Calu3 (cell line): Measurements from ENCODE around the gene YARS2. TPM values are rescaled to one million over a fixed set of nuclear protein-coding genes. Genes with fewer than 3 reads are reported as not detected.

ENCODE experiments used
- Bru-seq: library from RNA; stranded (reverse); fragments of 400-500 nt; gene quantifications from one replicate; lab custom pipeline; 2021; lab: Mats Ljungman, UMichigan
- BruChase-seq, 2 experiments: library from RNA; stranded (reverse); fragments of 400-500 nt; gene quantifications; one replicate each; lab custom pipeline; 2021; lab: Mats Ljungman, UMichigan
- BruUV-seq: library from RNA; stranded (reverse); fragments of 400-500 nt; replicated peaks from 2 replicates; lab custom pipeline; 2021; lab: Mats Ljungman, UMichigan
- CTCF ChIA-PET: fragments of 300-600 bp; sonication (Branson Sonifier 250); formaldehyde crosslinking; loops from one replicate; lab custom pipeline; 2022; ENCODE audit warnings: antibody characterized with exemption; lab: Charles Lee
- DNase-seq: peaks from one replicate; pipeline ENCODE4 v3.0.0; 2022
- H3K27ac Mint-ChIP-seq: one replicate; pipeline ENCODE4 v1.8.0; 2022; ENCODE audit warnings: mixed read lengths; ENCODE audit not compliant: unreplicated experiment
- H3K27me3 Mint-ChIP-seq: one replicate; pipeline ENCODE4 v1.8.0; 2022; ENCODE audit warnings: mixed read lengths; ENCODE audit not compliant: unreplicated experiment
- H3K36me3 Mint-ChIP-seq: one replicate; pipeline ENCODE4 v1.8.0; 2022; ENCODE audit warnings: mild to moderate bottlenecking, moderate library complexity, mixed read lengths; ENCODE audit not compliant: insufficient read depth, unreplicated experiment
- H3K4me1 Mint-ChIP-seq: one replicate; pipeline ENCODE4 v1.8.0; 2022; ENCODE audit warnings: mild to moderate bottlenecking, low read depth, mixed read lengths; ENCODE audit not compliant: unreplicated experiment
- H3K4me3 Mint-ChIP-seq: one replicate; pipeline ENCODE4 v1.8.0; 2022; ENCODE audit warnings: mild to moderate bottlenecking, low read depth, moderate library complexity, mixed read lengths; ENCODE audit not compliant: unreplicated experiment
- H3K9me3 Mint-ChIP-seq: one replicate; pipeline ENCODE4 v1.8.0; 2022; ENCODE audit warnings: low read depth, mixed read lengths; ENCODE audit not compliant: unreplicated experiment
- intact Hi-C: fragments of 100-400 bp; cut with micrococcal nuclease; formaldehyde crosslinking; loops from one replicate; pipeline ENCODE4 v1.10.0; 2022; ENCODE audit not compliant: unreplicated experiment
- long read RNA-seq: library from polyadenylated mRNA; stranded (forward); transcript quantifications from one replicate; pipeline ENCODE4 v2.0.0, GENCODE V29; 2022
- total RNA-seq: library from RNA; stranded (reverse); gene quantifications from 2 replicates; pipeline ENCODE4 v1.2.3, GENCODE V29; 2022
- TF ChIP-seq, protein P1 (sequence below): fragments of 200-600 bp; IDR thresholded peaks from one replicate; pipeline ENCODE4 v1.8.0; 2022; ENCODE audit warnings: antibody characterized with exemption; ENCODE audit not compliant: unreplicated experiment

YARS2 gene
- total RNA-seq (22.7 and 28.9 TPM in 2 replicates), Bru-seq, nascent RNA (percentile 83 among the genes with signal in this experiment), BruChase-seq, experiment 1, labeled RNA remaining after a 6-hour chase (percentile 72 among the genes with signal in this experiment), BruChase-seq, experiment 2, labeled RNA remaining after a 2-hour chase (percentile 78 among the genes with signal in this experiment)
- long read RNA-seq, transcript YARS2-201 (5 exons, 2,122 nt), result major isoform, 29 of 30 reads
- long read RNA-seq, partial matches to known transcripts, result 1 of 30 reads
- long read RNA-seq, other reads (novel, unspliced or antisense), result 0 of 30 reads

DNA sequence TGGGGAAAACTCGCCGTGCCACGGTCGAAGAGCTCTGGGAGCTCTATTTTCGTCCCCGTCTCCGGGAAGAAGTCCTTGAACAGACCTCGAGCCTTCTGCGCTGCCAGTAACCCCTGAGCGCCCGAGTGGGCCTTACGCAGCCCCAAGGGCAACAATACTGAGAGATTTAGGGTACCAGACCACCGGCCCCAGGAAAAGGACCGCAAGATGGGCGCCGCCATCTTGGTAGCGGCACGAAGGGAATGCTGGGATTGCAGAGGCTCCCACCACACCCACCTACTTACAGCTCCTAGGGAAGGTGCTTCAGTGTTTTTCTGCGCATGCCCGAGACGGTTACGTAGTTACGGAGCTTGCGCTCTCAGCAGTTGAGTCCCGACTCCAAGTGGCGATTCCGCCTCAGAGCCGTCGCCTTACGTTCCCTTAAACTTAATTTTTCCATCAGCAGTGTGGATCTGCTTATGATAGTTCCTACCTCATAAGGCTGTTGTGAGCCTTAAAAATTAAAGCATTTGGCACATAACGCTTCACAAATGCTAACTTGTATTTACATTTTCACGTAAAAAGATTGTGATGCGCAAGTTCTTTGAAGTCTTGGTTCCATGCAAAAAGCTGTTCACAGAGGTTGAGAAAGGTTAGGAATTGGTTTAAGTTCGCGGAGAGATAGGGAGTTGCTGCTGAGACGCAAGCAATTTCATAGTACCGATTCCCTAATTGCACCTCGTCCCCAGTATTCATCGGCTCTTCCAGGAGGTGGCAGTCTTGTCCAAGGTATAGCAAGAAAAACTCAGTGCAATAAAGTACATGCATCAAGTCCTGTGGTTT lies at the start of gene YARS2:
Gene YARS2 (minus strand): TSS at position 244 of the 822 bp plus-strand sequence. CDS start 23 bp downstream, at position 221.
- H3K9me3 Mint-ChIP-seq, result no peaks in the 10 kb centered on the region
- peaks cover 17% of the 10 kb centered on the region for H3K4me1 Mint-ChIP-seq
- CTCF ChIA-PET, result interaction anchor here (0.6 to 2.4 kb wide), 14 partner anchors 20 to 1267 kb away, joined by 3 to 17 read pairs (median 4); partner anchors contain the start of genes ALG10 and PKP2
- BruUV-seq, result no TSS peak
- H3K4me3 Mint-ChIP-seq, result peak within 1 kb of the TSS; percentile 81
- peak; percentile 91 for DNase-seq
- TF ChIP-seq, protein P1, sequence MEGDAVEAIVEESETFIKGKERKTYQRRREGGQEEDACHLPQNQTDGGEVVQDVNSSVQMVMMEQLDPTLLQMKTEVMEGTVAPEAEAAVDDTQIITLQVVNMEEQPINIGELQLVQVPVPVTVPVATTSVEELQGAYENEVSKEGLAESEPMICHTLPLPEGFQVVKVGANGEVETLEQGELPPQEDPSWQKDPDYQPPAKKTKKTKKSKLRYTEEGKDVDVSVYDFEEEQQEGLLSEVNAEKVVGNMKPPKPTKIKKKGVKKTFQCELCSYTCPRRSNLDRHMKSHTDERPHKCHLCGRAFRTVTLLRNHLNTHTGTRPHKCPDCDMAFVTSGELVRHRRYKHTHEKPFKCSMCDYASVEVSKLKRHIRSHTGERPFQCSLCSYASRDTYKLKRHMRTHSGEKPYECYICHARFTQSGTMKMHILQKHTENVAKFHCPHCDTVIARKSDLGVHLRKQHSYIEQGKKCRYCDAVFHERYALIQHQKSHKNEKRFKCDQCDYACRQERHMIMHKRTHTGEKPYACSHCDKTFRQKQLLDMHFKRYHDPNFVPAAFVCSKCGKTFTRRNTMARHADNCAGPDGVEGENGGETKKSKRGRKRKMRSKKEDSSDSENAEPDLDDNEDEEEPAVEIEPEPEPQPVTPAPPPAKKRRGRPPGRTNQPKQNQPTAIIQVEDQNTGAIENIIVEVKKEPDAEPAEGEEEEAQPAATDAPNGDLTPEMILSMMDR, result peak; percentile 86
- H3K27me3 Mint-ChIP-seq, result no peaks in the 10 kb centered on the region
- peak within 1 kb of the TSS; percentile 77 for H3K27ac Mint-ChIP-seq
- intact Hi-C loops, result loop anchor here (1.0 to 10.0 kb wide), 5 partner anchors 146 to 1266 kb away; partner anchors contain the start of gene ALG10
- peaks cover 35% of the 10 kb centered on the region for H3K36me3 Mint-ChIP-seq

DNA sequence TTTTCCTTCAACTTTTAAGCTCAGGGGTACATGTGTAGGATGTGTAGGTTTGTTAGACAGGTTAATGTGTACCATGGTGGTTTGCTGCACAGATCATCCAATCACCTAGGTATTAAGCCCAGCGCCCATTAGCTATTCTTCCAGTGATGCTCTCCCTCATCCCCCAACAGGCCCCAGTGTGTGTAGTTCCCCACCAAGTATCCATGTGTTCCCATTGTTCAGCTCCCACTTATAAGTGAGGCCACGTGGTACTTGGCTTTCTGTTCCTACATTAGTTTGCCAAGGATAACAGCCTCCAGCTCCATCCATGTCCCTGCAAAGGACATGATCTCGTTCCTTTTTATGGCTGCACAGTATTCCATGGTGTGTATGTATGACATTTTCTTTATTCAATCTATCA lies 48.6 kb upstream of the YARS2 start:
- H3K9me3 Mint-ChIP-seq, result peaks cover 14% of the 10 kb centered on the region
- TF ChIP-seq, protein P1, result no peak
- DNase-seq, result no peak
- CTCF ChIA-PET, result interaction anchor here (0.6 kb wide), 2 partner anchors 21 to 514 kb away, joined by 3 to 5 read pairs; no protein-coding TSS in a partner anchor
- intact Hi-C loops, result no loop called here
- H3K36me3 Mint-ChIP-seq, result peaks cover 23% of the 10 kb centered on the region
- no TSS peak for BruUV-seq
- H3K4me1 Mint-ChIP-seq, result no peaks in the 10 kb centered on the region
- no peaks in the 10 kb centered on the region for H3K27me3 Mint-ChIP-seq
- no peak overlapping the region for H3K27ac Mint-ChIP-seq
- H3K4me3 Mint-ChIP-seq, result no peak overlapping the region

DNA sequence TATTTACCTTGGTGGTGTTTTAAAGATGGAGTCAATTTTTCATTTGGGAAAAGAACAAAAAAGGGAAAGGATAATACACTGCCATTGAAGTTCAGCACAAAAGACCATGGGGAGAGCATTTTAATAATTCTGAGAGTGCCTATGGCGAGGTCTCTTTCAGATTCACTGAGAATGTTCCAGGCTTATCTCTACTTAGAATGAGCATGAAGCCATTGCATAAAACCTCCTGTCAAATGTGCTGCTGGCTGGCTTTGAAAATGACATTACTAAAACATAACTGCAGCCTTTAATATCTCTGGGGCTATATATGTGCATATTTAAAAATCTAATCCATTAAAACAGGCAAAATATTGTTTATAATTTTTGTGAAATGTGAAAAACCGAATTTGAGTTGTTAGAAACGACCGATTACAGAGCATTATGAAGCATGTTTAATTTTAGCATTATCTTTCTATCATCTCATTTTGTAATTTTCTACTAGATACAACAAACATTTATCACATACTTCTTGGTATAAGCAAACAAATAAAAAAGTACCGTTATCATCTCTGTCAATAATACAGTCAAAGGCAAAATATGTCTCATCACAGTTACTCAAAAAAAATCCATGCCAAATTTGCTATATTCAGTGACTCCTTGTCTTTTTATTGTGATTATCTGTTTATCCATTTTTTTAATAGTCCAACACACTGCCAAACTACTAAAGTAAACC lies 45.7 kb upstream of the YARS2 start:
- no TSS peak for BruUV-seq

More for the DNA sequence above, 45.7 kb upstream of the YARS2 start:
- CTCF ChIA-PET, result no interaction called here
- H3K4me3 Mint-ChIP-seq, result no peak overlapping the region
- intact Hi-C loops, result no loop called here
- no peaks in the 10 kb centered on the region for H3K27me3 Mint-ChIP-seq
- no peak overlapping the region for H3K27ac Mint-ChIP-seq
- H3K9me3 Mint-ChIP-seq, result peaks cover 2% of the 10 kb centered on the region
- TF ChIP-seq, protein P1, result no peak
- H3K36me3 Mint-ChIP-seq, result peaks cover 18% of the 10 kb centered on the region
- DNase-seq, result no peak
- H3K4me1 Mint-ChIP-seq, result no peaks in the 10 kb centered on the region
